CD4-positive, alpha-beta T cell treated with Interleukin-21 for 1 hour (primary cell): ENCODE measurements around the gene CERS6.

Source experiments
- DNase-seq: peaks from one replicate; pipeline ENCODE4 v3.0.0-alpha.2; 2020

Gene CERS6

GRCh38 chr2:168712053-168712452, 256.0 kb downstream of the CERS6 start:
- no peak for DNase-seq

DNA sequence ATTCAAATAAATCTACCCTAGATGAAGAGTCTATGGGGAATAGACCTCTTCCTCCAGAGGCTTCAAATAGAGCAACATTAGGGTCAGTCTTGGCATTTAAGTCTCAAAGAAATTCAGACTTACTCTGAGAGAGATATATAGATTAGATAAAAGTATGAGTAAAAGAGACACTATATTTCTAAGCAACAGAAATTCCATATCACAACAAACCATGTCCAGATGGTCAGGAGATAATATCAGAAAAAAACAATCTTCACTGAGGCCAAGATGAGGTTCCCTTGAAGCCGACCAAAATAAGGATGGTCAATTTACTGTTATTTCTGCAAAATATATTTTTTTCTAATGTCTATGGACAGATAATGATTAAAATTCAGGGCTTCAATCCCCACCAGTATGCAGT, 257.3 kb downstream of the CERS6 start:
- DNase-seq: no peak

DNA sequence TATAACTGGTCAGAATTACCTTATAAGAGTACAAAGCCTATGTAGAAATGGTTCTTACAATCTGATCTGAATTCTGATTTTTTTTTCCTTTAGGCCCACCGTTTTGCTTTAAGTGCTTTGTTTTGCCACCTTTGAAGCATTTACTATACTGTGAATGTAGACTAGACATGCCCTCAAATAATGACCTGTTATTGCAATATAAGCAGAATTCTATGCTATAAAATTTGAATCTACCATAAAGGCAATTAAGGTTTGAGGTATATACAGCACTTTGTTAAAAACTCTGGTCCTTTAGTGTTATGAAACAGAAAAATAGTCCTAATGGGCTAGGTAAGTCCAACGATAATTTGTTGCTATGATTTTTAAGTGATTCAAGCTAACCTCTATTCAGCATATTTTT, 259.8 kb downstream of the CERS6 start:
- DNase-seq: no peak

DNA sequence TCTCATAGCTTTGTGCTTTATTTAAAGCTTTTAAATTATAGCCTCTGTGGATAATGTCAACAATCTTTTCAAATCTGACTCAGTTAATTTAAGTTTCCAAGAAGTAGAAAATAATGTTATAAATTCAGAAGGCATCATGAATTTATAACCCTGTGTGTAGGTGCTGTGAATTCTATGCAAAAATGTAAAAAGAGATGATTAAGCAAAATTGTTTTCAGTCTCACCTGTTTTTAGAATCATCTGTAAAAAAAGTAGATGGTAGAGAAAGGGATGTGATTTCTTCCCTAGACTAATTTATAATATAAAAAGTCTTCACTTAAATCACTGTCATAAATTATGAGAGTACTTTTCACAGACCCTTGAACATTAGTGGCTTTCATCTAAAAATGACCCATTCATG, 260.8 kb downstream of the CERS6 start:
- no peak for DNase-seq

DNA sequence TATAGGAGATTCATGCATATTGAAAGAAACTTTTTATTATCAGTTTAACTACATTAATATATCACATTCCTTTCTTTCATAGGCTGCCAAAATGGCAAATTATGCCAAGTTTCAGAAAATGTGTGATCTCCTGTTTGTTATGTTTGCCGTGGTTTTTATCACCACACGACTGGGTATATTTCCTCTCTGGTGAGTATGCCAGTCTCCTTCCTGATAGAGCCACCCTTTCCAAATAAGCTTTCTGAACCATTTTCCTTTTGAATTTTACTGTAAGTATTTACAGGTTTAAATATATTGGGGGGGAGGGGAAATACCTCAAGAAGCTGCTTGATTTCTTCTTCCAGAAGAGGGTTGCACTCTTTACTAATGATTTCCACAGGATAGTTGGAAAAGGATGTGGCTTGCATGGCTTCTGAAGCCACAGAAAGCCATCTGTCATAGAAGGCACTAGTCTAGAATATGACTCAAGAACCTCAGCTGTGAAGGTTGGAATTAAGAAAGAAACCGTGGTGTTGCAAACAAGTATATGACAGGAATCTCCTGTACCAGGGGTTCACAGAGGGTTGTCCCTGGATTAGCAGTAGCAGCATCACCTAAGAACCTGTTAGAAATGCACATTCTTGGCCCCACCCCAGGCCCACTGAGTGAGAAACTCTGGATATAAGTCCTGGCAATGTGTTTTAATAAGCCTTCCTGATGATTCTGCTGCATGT, 261.9 kb downstream of the CERS6 start:
- no peak for DNase-seq

GRCh38 chr2:168718622-168719021, 262.6 kb downstream of the CERS6 start:
- no peak for DNase-seq

DNA sequence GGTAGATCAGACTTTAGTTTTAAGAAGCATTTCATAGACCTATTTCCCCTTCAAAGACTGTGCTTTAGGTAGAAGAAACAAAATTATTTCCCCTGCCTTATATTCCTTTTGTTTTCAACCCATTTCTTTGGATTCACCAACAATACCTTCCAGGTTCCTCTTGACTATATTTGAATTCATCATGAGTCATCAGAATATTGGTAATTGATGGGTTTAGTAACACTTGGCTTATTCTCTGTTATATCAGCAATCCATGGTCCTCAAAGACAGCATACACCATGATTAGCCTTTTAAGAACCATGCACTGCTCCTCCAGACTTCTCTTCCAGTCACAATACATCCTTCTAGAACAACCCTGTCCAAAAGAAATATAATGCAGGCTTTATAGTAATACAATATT, 263.4 kb downstream of the CERS6 start:
- DNase-seq: no peak

DNA sequence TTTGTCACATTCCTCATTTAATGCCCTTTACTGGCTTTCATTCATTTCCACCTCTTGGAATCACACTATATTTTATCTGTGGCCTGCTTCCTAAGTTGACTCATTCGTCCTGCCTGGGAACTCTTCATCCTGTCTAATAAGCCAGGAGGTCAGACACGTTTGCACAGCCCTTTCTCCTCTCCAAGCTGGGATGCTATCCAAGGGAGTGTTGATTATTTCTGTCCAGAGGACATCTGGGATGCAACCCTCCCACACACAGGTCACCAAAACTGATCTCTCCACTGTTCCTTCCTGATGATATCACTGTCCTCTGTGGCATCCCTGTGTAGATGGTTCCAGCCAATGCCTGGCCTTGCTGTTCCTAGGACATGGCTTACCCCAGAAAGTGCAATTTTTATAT, 266.5 kb downstream of the CERS6 start:
- DNase-seq: no peak

GRCh38 chr2:168723275-168723899, 267.3 kb downstream of the CERS6 start:
- DNase-seq: no peak

GRCh38 chr2:168726375-168726774, 270.3 kb downstream of the CERS6 start:
- no peak for DNase-seq

DNA sequence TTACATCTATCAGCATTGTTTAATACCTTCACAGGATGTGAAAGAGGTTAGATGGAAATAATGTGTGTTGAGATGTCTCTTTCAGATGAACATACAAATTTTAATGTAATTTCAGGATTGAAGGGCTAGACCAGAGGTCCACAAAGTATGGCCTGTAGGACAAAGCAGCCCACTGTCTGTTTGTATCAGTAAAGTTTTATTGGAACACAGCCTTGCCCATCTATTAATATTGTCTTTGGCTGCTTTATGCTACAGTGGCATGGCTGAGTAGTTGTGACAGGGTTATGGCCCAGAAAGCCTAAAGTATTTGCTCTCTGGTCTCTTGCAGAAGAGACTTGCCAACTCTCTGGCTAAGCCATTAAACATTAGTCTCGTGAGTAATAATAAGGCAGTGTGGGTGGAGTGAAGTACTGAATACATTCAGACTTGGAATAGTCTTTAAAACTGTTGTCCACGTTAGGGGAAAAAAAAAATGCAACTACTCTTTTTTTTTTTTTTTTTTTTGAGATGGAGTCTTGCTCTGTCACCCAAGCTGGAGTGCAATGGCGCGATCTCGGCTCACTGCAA, 271.9 kb downstream of the CERS6 start:
- DNase-seq: no peak

DNA sequence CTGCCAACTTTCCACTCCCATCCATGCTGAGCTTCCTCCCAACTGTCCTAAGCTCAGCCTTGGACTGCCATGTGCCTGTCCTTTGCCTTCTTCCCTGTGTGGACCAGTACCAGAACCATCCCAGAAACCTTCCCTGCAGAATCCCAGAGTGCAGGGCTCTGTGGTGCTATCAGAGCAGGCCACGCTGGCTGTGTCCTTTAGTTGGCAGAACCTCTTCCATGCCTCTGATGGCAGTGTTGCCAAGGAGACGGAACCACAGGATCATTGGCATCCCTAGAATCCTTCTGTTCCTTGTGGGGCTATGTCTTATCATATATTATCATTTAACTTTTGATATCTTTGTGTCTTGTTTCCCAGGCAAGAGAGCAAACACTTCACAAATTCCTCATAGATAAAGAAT, 273.4 kb downstream of the CERS6 start:
- no peak for DNase-seq

DNA sequence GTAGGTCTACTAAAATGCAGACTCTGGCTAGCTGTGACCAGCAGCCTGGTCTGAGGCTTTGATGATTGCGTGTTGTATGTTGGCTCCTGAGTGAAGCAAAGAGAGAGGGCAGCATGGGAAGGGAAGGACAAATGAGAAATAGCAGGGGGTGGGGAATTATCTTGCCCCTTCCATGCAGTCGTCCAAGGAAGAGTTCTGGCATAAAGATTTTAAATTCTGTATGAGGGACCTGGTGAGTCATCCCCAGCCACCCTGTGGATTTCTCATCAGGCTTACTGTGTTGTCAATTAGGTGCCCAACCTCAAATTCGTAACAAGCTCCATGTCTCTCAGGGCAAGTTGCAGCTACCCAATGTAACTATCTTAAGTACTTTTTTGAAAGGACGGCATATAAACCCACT, 274.3 kb downstream of the CERS6 start:
- DNase-seq: no peak

DNA sequence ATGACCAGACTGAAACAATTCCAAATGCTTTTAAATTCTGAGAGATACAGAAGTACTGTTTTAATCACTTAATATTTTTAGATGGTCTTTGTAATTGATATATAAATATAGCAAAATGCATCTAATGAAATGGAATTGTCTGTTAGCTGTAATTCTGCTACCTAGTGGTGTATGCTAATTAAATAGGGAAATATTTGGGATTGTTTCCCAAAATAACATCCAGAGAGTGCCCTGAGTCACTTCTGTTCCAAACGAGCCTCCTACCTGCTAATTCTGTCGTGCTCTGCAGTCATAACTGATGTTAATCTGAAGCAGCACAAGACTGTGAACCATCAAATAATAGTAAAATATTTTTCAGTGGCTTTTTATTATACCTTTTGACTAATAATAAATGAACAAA, 274.9 kb downstream of the CERS6 start:
- DNase-seq: no peak

DNA sequence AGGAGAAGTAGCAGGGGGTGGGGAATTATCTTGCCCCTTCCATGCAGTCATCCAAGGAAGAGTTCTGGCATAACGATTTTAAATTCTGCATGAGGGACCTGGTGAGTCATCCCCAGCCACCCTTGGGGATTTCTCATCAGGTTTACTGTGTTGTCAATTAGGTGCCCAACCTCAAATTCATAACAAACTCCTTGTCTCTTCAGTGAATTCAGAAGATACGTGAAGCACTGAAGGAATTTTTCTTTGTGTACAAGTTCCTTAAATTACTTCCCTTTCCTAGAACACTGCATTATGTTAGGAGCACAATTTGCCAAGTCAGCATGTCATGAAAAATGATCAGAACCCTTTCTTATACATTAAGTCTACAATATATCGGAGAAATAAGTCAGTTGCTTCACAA, 275.5 kb downstream of the CERS6 start:
- no peak for DNase-seq

DNA sequence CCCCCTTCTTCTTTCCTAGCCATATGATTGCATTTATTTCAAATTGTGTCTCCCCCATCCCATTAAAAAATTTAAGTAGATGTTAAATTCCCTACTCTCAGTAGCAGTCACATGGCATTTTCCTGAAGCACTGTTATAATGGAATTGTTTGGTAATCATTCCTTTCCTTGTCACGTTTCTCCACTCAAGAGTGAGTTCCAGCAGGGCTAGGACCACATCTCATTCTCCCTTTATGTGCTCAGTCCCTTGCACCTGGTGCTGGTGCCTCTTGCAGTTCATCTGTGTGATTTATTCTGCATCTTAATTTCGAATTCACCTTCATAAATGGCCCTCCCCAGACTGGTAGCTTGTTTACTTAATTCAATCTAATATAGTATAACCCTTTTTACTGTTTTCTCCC, 276.0 kb downstream of the CERS6 start:
- no peak for DNase-seq

DNA sequence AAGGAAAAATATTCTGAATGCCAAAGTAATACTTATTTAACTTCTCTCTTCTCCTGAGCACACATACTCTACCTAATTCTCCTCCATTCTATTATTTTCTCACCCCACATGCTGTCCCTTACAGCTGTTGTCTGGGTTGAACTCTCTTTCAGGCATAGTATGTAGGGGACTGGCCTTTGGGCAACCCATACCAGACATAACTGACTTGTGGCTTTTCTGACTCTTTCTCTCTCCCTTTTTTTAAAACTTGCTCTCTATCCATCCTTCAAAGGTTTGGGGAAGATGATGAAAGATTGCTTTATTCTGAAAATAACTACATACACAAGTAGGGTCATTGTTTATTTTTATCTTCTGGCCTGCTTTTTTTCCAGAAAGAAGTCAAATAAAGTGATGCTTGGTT, 276.4 kb downstream of the CERS6 start:
- no peak for DNase-seq

DNA sequence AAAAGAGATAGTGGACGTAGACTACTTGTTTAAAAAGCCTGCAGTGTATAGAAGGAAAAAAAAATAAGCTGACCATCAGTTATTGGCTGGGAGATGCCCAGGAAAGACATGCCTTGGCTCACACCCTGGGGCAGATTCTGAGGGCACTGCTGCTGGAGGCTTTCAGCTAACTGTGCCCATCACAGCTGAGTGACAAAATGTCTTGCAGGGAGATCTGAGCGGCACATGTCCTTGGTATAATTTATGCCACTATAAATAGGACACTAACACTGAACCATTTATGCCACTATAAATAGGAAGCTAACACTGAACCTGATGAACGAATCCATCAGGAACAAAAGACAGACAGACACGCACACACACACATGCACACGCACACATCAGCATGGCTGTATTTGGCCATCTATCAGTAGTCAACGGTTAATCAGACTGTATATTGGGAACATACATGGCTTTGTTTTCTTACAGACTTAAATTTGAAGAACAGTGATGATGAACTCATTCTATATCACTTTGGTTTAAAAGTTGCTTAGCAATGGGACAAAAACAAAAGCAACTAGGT, 278.2 kb downstream of the CERS6 start:
- DNase-seq: no peak

DNA sequence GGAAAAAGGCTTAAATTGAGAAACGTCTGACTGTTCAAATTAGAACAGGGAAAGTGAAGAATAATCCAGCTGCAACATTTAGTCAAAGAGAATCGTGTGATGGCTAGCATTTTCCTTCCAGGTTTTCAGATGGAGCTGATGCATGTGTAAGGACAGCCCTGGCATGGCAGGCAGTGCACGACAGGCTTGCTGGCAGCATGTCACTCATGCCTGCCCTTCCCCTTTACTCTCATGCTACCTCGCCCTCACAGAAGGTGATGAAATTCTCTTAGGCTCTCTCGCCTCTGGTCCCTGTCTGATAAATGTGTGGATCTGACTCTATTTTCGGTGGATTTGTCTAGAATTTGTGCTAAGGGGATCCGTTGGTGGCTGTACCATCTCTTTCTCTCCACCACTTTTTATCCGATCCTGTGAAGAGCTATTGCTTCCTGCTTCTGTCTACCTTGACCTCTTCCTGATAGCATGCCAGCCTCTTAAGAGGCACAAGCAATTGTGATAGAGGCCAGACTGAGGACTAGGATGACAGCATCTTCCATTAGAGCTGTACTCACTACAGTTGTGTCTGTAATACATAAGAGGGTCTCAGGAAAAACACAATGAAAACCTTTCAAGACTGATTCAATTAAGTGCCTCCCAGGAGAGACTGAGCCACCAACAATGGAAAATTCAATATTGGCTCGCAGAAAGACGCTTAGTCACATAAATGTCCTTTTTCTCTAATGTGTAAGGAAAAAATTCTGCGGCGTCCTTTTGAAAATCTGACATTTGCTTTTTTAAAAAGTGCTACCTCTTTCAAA, 280.8 kb downstream of the CERS6 start:
- DNase-seq: no peak

GRCh38 chr2:168738062-168738461, 282.0 kb downstream of the CERS6 start:
- DNase-seq: peak; percentile 16

- DNase-seq: no peak
These were observed 284.3 kb downstream of the CERS6 start for GRCh38 chr2:168740360-168740759.

- no peak for DNase-seq
These were observed 284.7 kb downstream of the CERS6 start for GRCh38 chr2:168740788-168741187.

DNA sequence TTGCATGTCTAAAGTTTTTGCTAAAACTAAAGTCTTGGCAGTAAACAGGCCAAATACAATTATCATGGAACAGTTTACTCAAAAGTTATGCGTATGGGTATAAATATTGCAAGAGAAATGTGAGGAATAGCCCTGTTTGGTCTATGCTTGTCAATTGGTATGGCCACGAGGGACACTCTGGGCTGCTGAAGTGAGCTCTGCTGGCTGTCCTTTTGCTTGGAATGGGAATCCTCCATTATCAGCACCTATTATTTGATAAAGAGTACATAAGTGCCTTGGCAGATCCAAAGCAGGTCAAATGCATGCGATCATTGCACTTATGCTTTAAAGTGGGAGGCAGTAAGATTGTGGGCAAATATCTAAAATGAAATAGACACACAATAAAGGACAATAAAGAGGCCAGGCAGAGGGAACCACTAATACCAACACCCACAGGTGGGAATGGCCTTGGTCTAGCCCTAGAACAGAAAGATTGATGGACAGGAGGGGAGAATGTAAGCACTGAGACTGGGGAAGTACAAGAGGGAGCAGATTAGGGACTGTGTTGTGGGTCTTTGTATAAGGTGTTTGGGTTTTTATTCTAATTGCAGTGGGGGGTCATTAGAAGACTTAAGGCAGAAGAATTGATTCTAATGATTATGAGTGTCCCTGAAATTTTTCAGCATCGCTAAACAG, 286.3 kb downstream of the CERS6 start:
- DNase-seq: no peak
